NCI-H82 (cell line): ENCODE measurements around the gene LLGL2.

Experiments used
- DNase-seq: peaks from one replicate; lab custom pipeline; 2025; lab: John Stamatoyannopoulos, UW

LLGL2 gene

GRCh38 chr17:75521951-75522727 lies 3.4 kb upstream of the LLGL2 start:
- no peak for DNase-seq

- no peak for DNase-seq
Observed at GRCh38 chr17:75523647-75524046, 1.9 kb upstream of the LLGL2 start.

GRCh38 chr17:75524269-75524969 lies 1.1 kb upstream of the LLGL2 start:
- no peak for DNase-seq

GRCh38 chr17:75525806-75526554 lies 483 bp downstream of the LLGL2 start:
- DNase-seq: peak; percentile 65

- DNase-seq: no peak
Observed at GRCh38 chr17:75526555-75527270, 1.2 kb downstream of the LLGL2 start.

GRCh38 chr17:75530837-75531720 lies 5.6 kb downstream of the LLGL2 start:
- DNase-seq: no peak

- no peak for DNase-seq
Observed at GRCh38 chr17:75531721-75532072, 6.2 kb downstream of the LLGL2 start.

- no peak for DNase-seq
Observed at GRCh38 chr17:75535119-75535537, 9.6 kb downstream of the LLGL2 start.

- no peak for DNase-seq
Observed at GRCh38 chr17:75535871-75536270, 10.4 kb downstream of the LLGL2 start.

- DNase-seq: peak; percentile 44
Observed at GRCh38 chr17:75536366-75536765, 10.9 kb downstream of the LLGL2 start.

GRCh38 chr17:75539967-75540729 lies 14.7 kb downstream of the LLGL2 start:
- DNase-seq: no peak

- DNase-seq: no peak
Observed at GRCh38 chr17:75540923-75541503, 15.5 kb downstream of the LLGL2 start.

- DNase-seq: no peak
Observed at GRCh38 chr17:75542229-75542628, 16.7 kb downstream of the LLGL2 start.

GRCh38 chr17:75542728-75543336 lies 17.3 kb downstream of the LLGL2 start:
- no peak for DNase-seq

GRCh38 chr17:75544250-75544649 lies 18.8 kb downstream of the LLGL2 start:
- no peak for DNase-seq

- no peak for DNase-seq
Observed at GRCh38 chr17:75546181-75546580, 20.7 kb downstream of the LLGL2 start.

- no peak for DNase-seq
Observed at GRCh38 chr17:75547091-75547490, 21.6 kb downstream of the LLGL2 start.

GRCh38 chr17:75548813-75549212 lies 23.3 kb downstream of the LLGL2 start:
- no peak for DNase-seq
